ENCODE data around the gene TIPRL. TPM values are rescaled to one million over a fixed set of nuclear protein-coding genes. Genes with fewer than 3 reads are reported as not detected.

Gene TIPRL
- total and polyA plus RNA-seq, 2 of the 8 experiments (the other 6 are each of a cell fraction or from before 2014, with no cell fraction given) = 8.1 to 27.4 TPM

DNA sequence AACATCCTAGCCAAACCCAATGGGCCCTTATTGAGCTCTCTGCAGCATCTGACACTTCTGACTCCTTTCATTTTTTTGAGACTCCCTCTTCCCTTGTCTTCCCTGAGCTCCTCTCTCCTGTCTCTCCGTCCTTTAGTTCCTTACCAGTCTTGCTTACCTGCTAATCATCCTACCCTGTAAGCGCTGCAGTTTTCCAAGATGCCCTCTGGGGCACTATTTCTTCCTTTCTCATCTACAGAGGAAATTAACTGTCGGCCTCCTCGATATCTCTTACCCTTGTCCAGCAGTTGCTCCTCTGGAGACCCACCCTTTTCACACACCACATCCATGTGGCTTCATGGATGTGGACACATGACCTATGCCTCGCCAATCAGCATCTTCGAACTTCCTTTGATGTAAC is 48.8 kb upstream of the TIPRL start:
- ChIA-PET CTCF (ENCODE audit: partially characterized antibody) (interaction anchor here (0.6 to 3.1 kb wide), 19 partner anchors 8 to 507 kb away, joined by 3 to 18 read pairs (median 4); no protein-coding TSS in a partner anchor), POLR2A (ENCODE audit: partially characterized antibody) (interaction anchor here (0.7 to 1.2 kb wide), 3 partner anchors 15 to 59 kb away, joined by 3 to 6 read pairs (median 3); no protein-coding TSS in a partner anchor)
- H2BK15ac ChIP-seq (ENCODE audit: low read length) = no peak overlapping the region
- 77% methylated on average over 6 of the region's 6 CpGs; no CpG with 5 or more reads in 1 of the 2 experiments for WGBS, 2 experiments (ENCODE audit: extremely low coverage in 1 of 2, insufficient coverage in 1 of 2, insufficient read length in 1 of 2, insufficient replicate concordance in 2 of 2, low coverage in 1 of 2, low lambda C conversion rate in 2 of 2, missing lambda C conversion rate in 1 of 2)
- TF ChIP-seq, protein P1, sequence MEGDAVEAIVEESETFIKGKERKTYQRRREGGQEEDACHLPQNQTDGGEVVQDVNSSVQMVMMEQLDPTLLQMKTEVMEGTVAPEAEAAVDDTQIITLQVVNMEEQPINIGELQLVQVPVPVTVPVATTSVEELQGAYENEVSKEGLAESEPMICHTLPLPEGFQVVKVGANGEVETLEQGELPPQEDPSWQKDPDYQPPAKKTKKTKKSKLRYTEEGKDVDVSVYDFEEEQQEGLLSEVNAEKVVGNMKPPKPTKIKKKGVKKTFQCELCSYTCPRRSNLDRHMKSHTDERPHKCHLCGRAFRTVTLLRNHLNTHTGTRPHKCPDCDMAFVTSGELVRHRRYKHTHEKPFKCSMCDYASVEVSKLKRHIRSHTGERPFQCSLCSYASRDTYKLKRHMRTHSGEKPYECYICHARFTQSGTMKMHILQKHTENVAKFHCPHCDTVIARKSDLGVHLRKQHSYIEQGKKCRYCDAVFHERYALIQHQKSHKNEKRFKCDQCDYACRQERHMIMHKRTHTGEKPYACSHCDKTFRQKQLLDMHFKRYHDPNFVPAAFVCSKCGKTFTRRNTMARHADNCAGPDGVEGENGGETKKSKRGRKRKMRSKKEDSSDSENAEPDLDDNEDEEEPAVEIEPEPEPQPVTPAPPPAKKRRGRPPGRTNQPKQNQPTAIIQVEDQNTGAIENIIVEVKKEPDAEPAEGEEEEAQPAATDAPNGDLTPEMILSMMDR (IDR thresholded peaks at IDR 0.05; ENCODE audit: control extremely low read depth in 1 of 3, insufficient read depth in 1 of 3, low read depth in 1 of 3, low read length in 3 of 3) = peak in 2 of 3 experiments; percentile 24 to 31; a peak in 2 of 4 replicates
- TF ChIP-seq EZH2 (IDR thresholded peaks at IDR 0.05; ENCODE audit: low read depth, low read length, severe bottlenecking) = no peak
- no peak overlapping the region for H4K91ac ChIP-seq (replicated peaks; ENCODE audit: insufficient read length, low read length)
- H3K18ac ChIP-seq (ENCODE audit: extremely low read depth, low read length) = no peak overlapping the region
- no peak overlapping the region for H2AFZ ChIP-seq (ENCODE audit: low read length)
- H4K8ac ChIP-seq (ENCODE audit: extremely low read depth, insufficient read depth, low read length) = no peak overlapping the region
- no peak overlapping the region for H3K4me3 ChIP-seq (ENCODE audit: extremely low read depth in 1 of 4, insufficient read depth in 2 of 4, low read depth in 3 of 4, low read length in 4 of 4)
- no peaks in the 10 kb centered on the region; a peak in 1 of 4 replicates for H3K9me3 ChIP-seq (ENCODE audit: insufficient read depth in 2 of 2, low read depth in 1 of 2, low read length in 1 of 2)
- H3K56ac ChIP-seq (replicated peaks; ENCODE audit: insufficient read length, low read depth, low read length) = no peak overlapping the region
- H3K14ac ChIP-seq (ENCODE audit: insufficient read length) = no peak overlapping the region
- H2BK120ac ChIP-seq (replicated peaks; ENCODE audit: low read depth, low read length) = no peak overlapping the region
- no peak overlapping the region for H3K4me2 ChIP-seq (ENCODE audit: insufficient read depth in 1 of 2, low read depth in 2 of 2, low read length in 2 of 2)
- no peak overlapping the region for H2BK12ac ChIP-seq (ENCODE audit: low read depth, low read length)
- H2AK5ac ChIP-seq (ENCODE audit: low read depth, low read length) = no peak overlapping the region
- H3K4ac ChIP-seq (replicated peaks; ENCODE audit: insufficient read length, low read depth, low read length) = no peak overlapping the region
- H3K23ac ChIP-seq (ENCODE audit: insufficient read length) = no peak overlapping the region
- DNase-seq (ENCODE audit: low read depth in 1 of 2, low spot score in 2 of 2) (no peak), FAIRE-seq (peak; percentile 24)
- H3K79me1 ChIP-seq (ENCODE audit: low read depth, low read length) = no peaks in the 10 kb centered on the region; the same call in none of the 2 replicates
- H2BK5ac ChIP-seq (ENCODE audit: low read depth, low read length) = no peak overlapping the region
- peaks cover 0 to 5% of the 10 kb centered on the region in 2 experiments for H4K20me1 ChIP-seq (replicated peaks in 1 of 2; ENCODE audit: control insufficient read depth in 1 of 2, insufficient read depth in 2 of 2, low read length in 2 of 2)
- no peaks in the 10 kb centered on the region for H3K23me2 ChIP-seq (ENCODE audit: low read depth, low read length)
- H3K27me3 ChIP-seq (replicated peaks in 1 of 4; ENCODE audit: control insufficient read depth in 3 of 4, extremely low read depth in 1 of 4, insufficient read depth in 3 of 4, low read length in 3 of 4) = peaks cover 0 to 4% (median 2%) of the 10 kb centered on the region in 4 experiments; a peak in 4 of 7 replicates
- H3K79me2 ChIP-seq (ENCODE audit: control insufficient read depth in 1 of 2, insufficient read depth in 2 of 2, low read length in 2 of 2) = peaks cover 0 to 4% of the 10 kb centered on the region in 2 experiments; a peak in 1 of 4 replicates
- no peak overlapping the region for H4K5ac ChIP-seq (ENCODE audit: insufficient read length, low read depth, low read length)
- peaks cover 0 to 2% (median 0%) of the 10 kb centered on the region in 4 experiments; a peak in 3 of 8 replicates for H3K36me3 ChIP-seq (ENCODE audit: control insufficient read depth in 2 of 4, insufficient read depth in 4 of 4, low read length in 3 of 4)
- H3K27ac ChIP-seq (ENCODE audit: low read depth, low read length) = no peak overlapping the region
- H3K9ac ChIP-seq (replicated peaks in 1 of 4; ENCODE audit: extremely low read depth in 1 of 4, low read depth in 3 of 4, low read length in 3 of 4) = no peak overlapping the region
- peaks cover 0 to 2% (median 0%) of the 10 kb centered on the region in 4 experiments; a peak in 2 of 7 replicates for H3K4me1 ChIP-seq (replicated peaks in 1 of 4; ENCODE audit: control insufficient read depth in 3 of 4, insufficient read depth in 4 of 4, low read length in 3 of 4)
- H2BK20ac ChIP-seq (ENCODE audit: low read length) = no peak overlapping the region
